ENCODE results near the gene MACF1.
A peak's percentile ranks its signal among the peaks of the same experiment; 100 is the strongest.
"Not testable (repeated sequence)": the region's sequence is repeated elsewhere in the genome, so short reads cannot be mapped to it uniquely, and the experiment has no call there.

MACF1 gene

GRCh38 chr1:39475551-39475950 is 271.1 kb downstream of the MACF1 start:
- DNase-seq, result not testable (repeated sequence)

GRCh38 chr1:39478126-39478915 is 273.8 kb downstream of the MACF1 start:
- no peak for DNase-seq

GRCh38 chr1:39481289-39481688 is 276.8 kb downstream of the MACF1 start:
- peak; percentile 43 for DNase-seq

GRCh38 chr1:39483276-39483675 is 278.8 kb downstream of the MACF1 start:
- no peak for DNase-seq

GRCh38 chr1:39484564-39484963 is 280.1 kb downstream of the MACF1 start:
- DNase-seq, result no peak

- no peak for DNase-seq
Observed at GRCh38 chr1:39485046-39485803, 280.7 kb downstream of the MACF1 start.

- no peak for DNase-seq
Observed at GRCh38 chr1:39488012-39488545, 283.6 kb downstream of the MACF1 start.

GRCh38 chr1:39488793-39489566 is 284.5 kb downstream of the MACF1 start:
- no peak for DNase-seq

- DNase-seq, result no peak
Observed at GRCh38 chr1:39489567-39490239, 285.2 kb downstream of the MACF1 start.

GRCh38 chr1:39490596-39491145 is 286.2 kb downstream of the MACF1 start:
- DNase-seq, result peak; percentile 22

GRCh38 chr1:39491146-39491921 is 286.8 kb downstream of the MACF1 start, which contains the start of gene BMP8A:
BMP8A (plus strand) TSS chr1:39491636; CDS start chr1:39491992, 356 bp downstream.
- peak; percentile 71 for DNase-seq

GRCh38 chr1:39492118-39493042 is 287.9 kb downstream of the MACF1 start:
- DNase-seq, result not testable (repeated sequence)

- DNase-seq, result not testable (repeated sequence)
Observed at GRCh38 chr1:39493043-39493810, 288.7 kb downstream of the MACF1 start.

GRCh38 chr1:39494671-39495410 is 290.3 kb downstream of the MACF1 start:
- no peak for DNase-seq

- not testable (repeated sequence) for DNase-seq
Observed at GRCh38 chr1:39496520-39496919, 292.0 kb downstream of the MACF1 start.

GRCh38 chr1:39497585-39497984 is 293.1 kb downstream of the MACF1 start:
- DNase-seq, result no peak

- not testable (repeated sequence) for DNase-seq
Observed at GRCh38 chr1:39498096-39498710, 293.7 kb downstream of the MACF1 start.

- not testable (repeated sequence) for DNase-seq
Observed at GRCh38 chr1:39498821-39499220, 294.3 kb downstream of the MACF1 start.

Measured in DMS79 (cell line).